HEK293 (cell line): ENCODE results near the gene RPL6.

Source experiments
- CTCF ChIA-PET: fragments of 350-600 bp; formaldehyde crosslinking; extraction: SDS; loops from one replicate; lab custom pipeline; 2021; ENCODE audit warnings: antibody characterized with exemption; lab: Yijun Ruan, JAX
- POLR2A ChIA-PET: fragments of 300-600 bp; formaldehyde crosslinking; extraction: SDS; loops from one replicate; lab custom pipeline; 2020; ENCODE audit warnings: antibody characterized with exemption, inconsistent platforms; lab: Yijun Ruan, JAX
- H3K27ac ChIP-seq: fragments of 200-500 bp; sonication (Bioruptor generic); 2 replicates; pipeline ENCODE4 v1.5.1; 2014; ENCODE audit warnings: low read depth, low read length, control low read depth, inconsistent platforms; ENCODE audit errors: extremely low read depth
- H3K36me3 ChIP-seq, 2 experiments: fragments of 200-500 bp in 1 of 2; sonication (Bioruptor generic) in 1 of 2; 1 replicate in 1 of 2; 2 replicates in 1 of 2; pipeline ENCODE4 v1.5.1; 2014 to 2017; ENCODE audit warnings: inconsistent platforms in 2 of 2, low read length in 2 of 2; ENCODE audit not compliant: control insufficient read depth in 2 of 2, insufficient read depth in 1 of 2
- H3K4me1 ChIP-seq: fragments of 200-500 bp; sonication (Bioruptor generic); 2 replicates; pipeline ENCODE4 v1.5.1; 2014; ENCODE audit warnings: mild to moderate bottlenecking, low read length, inconsistent platforms; ENCODE audit not compliant: control insufficient read depth, insufficient read depth
- H3K4me3 ChIP-seq: 2 replicates; pipeline ENCODE4 v1.5.1; 2011; ENCODE audit warnings: low read depth, mild to moderate bottlenecking, control low read depth, low read length, moderate library complexity
- H3K9me3 ChIP-seq: fragments of 200-500 bp; sonication (Bioruptor generic); 2 replicates; pipeline ENCODE4 v1.5.1; 2014; ENCODE audit warnings: low read depth, low read length, inconsistent platforms; ENCODE audit not compliant: control insufficient read depth, insufficient read depth
- GLI2 ChIP-seq: fragments of 450-650 bp; formaldehyde crosslinking; IDR thresholded peaks from 2 replicates; pipeline ENCODE4; 2017; ENCODE audit warnings: missing biosample characterization, missing genetic modification characterization, low read depth, borderline replicate concordance
- GLIS2 ChIP-seq: fragments of 450-650 bp; formaldehyde crosslinking; IDR thresholded peaks from 2 replicates; pipeline ENCODE4 v1.5.1; 2016; ENCODE audit warnings: missing biosample characterization, missing genetic modification characterization
- KLF10 ChIP-seq: fragments of 450-650 bp; IDR thresholded peaks from 2 replicates; pipeline ENCODE4 v1.5.1; 2018; ENCODE audit warnings: missing biosample characterization, mild to moderate bottlenecking, missing genetic modification characterization
- MYNN ChIP-seq: fragments of 450-650 bp; formaldehyde crosslinking; IDR thresholded peaks from 2 replicates; pipeline ENCODE4 v1.5.1; 2016; ENCODE audit warnings: missing biosample characterization, missing genetic modification characterization, borderline replicate concordance
- PRDM6 ChIP-seq: fragments of 450-650 bp; formaldehyde crosslinking; IDR thresholded peaks from 2 replicates; pipeline ENCODE4 v1.5.1; 2017; ENCODE audit warnings: missing biosample characterization, missing genetic modification characterization
- RBAK ChIP-seq: fragments of 450-650 bp; formaldehyde crosslinking; IDR thresholded peaks from 2 replicates; pipeline ENCODE4 v1.5.1; 2016; ENCODE audit warnings: missing biosample characterization, missing genetic modification characterization
- TRIM28 ChIP-seq: IDR thresholded peaks from 2 replicates; pipeline ENCODE4 v1.6.1; 2011; ENCODE audit warnings: low read length, control low read depth, borderline replicate concordance
- ZBTB26 ChIP-seq: fragments of 450-650 bp; formaldehyde crosslinking; optimal IDR thresholded peaks from 2 replicates; pipeline ENCODE3; 2016; ENCODE audit warnings: missing biosample characterization, mild to moderate bottlenecking, missing genetic modification characterization
- ZNF114 ChIP-seq: fragments of 450-650 bp; formaldehyde crosslinking; IDR thresholded peaks from 2 replicates; pipeline ENCODE4 v1.5.0; 2017; ENCODE audit warnings: missing biosample characterization, missing genetic modification characterization
- ZNF121 ChIP-seq: fragments of 450-650 bp; formaldehyde crosslinking; IDR thresholded peaks from 2 replicates; pipeline ENCODE4 v1.5.1; 2016; ENCODE audit warnings: missing biosample characterization, missing genetic modification characterization
- ZNF140 ChIP-seq: fragments of 450-650 bp; formaldehyde crosslinking; IDR thresholded peaks from 2 replicates; pipeline ENCODE4 v1.5.1; 2016; ENCODE audit warnings: missing biosample characterization, missing genetic modification characterization
- ZNF221 ChIP-seq: fragments of 450-650 bp; formaldehyde crosslinking; IDR thresholded peaks from 2 replicates; pipeline ENCODE4 v1.5.1; 2017; ENCODE audit warnings: missing biosample characterization, missing genetic modification characterization, borderline replicate concordance
- ZNF24 ChIP-seq: fragments of 450-650 bp; formaldehyde crosslinking; IDR thresholded peaks from 2 replicates; pipeline ENCODE4 v1.5.1; 2016; ENCODE audit warnings: missing biosample characterization, missing genetic modification characterization
- ZNF280D ChIP-seq: fragments of 450-650 bp; formaldehyde crosslinking; IDR thresholded peaks from 2 replicates; pipeline ENCODE4 v1.5.1; 2016; ENCODE audit warnings: missing biosample characterization, missing genetic modification characterization
- ZNF311 ChIP-seq: fragments of 450-650 bp; formaldehyde crosslinking; IDR thresholded peaks from 2 replicates; pipeline ENCODE4 v1.5.1; 2017; ENCODE audit warnings: missing biosample characterization, missing genetic modification characterization, borderline replicate concordance
- ZNF335 ChIP-seq: fragments of 450-650 bp; formaldehyde crosslinking; conservative IDR thresholded peaks from 2 replicates; pipeline ENCODE4 v1.5.1; 2016; ENCODE audit warnings: missing biosample characterization, missing genetic modification characterization
- ZNF37A ChIP-seq: fragments of 450-650 bp; IDR thresholded peaks from 2 replicates; pipeline ENCODE4 v1.5.1; 2018; ENCODE audit warnings: missing biosample characterization, missing genetic modification characterization
- ZNF555 ChIP-seq: fragments of 450-650 bp; formaldehyde crosslinking; conservative IDR thresholded peaks from 2 replicates; pipeline ENCODE4 v1.5.1; 2017; ENCODE audit warnings: missing biosample characterization, mild to moderate bottlenecking, missing genetic modification characterization, inconsistent platforms
- ZNF660 ChIP-seq: fragments of 450-650 bp; IDR thresholded peaks from 2 replicates; pipeline ENCODE4 v1.5.1; 2018; ENCODE audit warnings: missing biosample characterization, mild to moderate bottlenecking, missing genetic modification characterization
- ZNF791 ChIP-seq: fragments of 450-650 bp; formaldehyde crosslinking; IDR thresholded peaks from 2 replicates; pipeline ENCODE4 v1.5.1; 2016; ENCODE audit warnings: missing biosample characterization, missing genetic modification characterization
- ZNF843 ChIP-seq: fragments of 450-650 bp; formaldehyde crosslinking; IDR thresholded peaks from 2 replicates; pipeline ENCODE4 v1.5.1; 2016; ENCODE audit warnings: missing biosample characterization, missing genetic modification characterization
- TF ChIP-seq, protein P1 (sequence below): fragments of 450-650 bp; formaldehyde crosslinking; IDR thresholded peaks from 2 replicates; pipeline ENCODE4 v1.5.1; 2016; ENCODE audit warnings: missing biosample characterization, missing genetic modification characterization
- TF ChIP-seq, protein P2 (sequence below): fragments of 450-650 bp; formaldehyde crosslinking; IDR thresholded peaks from 2 replicates; pipeline ENCODE4 v1.5.1; 2016; ENCODE audit warnings: missing biosample characterization, missing genetic modification characterization
- TF ChIP-seq, protein P3 (sequence below): fragments of 450-650 bp; formaldehyde crosslinking; IDR thresholded peaks from 2 replicates; pipeline ENCODE4 v1.5.1; 2016; ENCODE audit warnings: missing biosample characterization, missing genetic modification characterization

RPL6 gene

GRCh38 chr12:112361271-112361670, 48.1 kb downstream of the RPL6 start:
- Histone ChIP-seq H3K4me3 (no peak overlapping the region), H3K9me3 (no peaks in the 10 kb centered on the region), H3K4me1 (peaks cover 7% of the 10 kb centered on the region), H3K36me3 (no peaks in the 10 kb centered on the region; a peak in 1 of 3 replicates), H3K27ac (no peak overlapping the region)
- POLR2A ChIA-PET: no interaction called here
- TF ChIP-seq, protein P1, sequence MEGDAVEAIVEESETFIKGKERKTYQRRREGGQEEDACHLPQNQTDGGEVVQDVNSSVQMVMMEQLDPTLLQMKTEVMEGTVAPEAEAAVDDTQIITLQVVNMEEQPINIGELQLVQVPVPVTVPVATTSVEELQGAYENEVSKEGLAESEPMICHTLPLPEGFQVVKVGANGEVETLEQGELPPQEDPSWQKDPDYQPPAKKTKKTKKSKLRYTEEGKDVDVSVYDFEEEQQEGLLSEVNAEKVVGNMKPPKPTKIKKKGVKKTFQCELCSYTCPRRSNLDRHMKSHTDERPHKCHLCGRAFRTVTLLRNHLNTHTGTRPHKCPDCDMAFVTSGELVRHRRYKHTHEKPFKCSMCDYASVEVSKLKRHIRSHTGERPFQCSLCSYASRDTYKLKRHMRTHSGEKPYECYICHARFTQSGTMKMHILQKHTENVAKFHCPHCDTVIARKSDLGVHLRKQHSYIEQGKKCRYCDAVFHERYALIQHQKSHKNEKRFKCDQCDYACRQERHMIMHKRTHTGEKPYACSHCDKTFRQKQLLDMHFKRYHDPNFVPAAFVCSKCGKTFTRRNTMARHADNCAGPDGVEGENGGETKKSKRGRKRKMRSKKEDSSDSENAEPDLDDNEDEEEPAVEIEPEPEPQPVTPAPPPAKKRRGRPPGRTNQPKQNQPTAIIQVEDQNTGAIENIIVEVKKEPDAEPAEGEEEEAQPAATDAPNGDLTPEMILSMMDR (tag by site-specific recombination): no peak
- TF ChIP-seq, protein P2, sequence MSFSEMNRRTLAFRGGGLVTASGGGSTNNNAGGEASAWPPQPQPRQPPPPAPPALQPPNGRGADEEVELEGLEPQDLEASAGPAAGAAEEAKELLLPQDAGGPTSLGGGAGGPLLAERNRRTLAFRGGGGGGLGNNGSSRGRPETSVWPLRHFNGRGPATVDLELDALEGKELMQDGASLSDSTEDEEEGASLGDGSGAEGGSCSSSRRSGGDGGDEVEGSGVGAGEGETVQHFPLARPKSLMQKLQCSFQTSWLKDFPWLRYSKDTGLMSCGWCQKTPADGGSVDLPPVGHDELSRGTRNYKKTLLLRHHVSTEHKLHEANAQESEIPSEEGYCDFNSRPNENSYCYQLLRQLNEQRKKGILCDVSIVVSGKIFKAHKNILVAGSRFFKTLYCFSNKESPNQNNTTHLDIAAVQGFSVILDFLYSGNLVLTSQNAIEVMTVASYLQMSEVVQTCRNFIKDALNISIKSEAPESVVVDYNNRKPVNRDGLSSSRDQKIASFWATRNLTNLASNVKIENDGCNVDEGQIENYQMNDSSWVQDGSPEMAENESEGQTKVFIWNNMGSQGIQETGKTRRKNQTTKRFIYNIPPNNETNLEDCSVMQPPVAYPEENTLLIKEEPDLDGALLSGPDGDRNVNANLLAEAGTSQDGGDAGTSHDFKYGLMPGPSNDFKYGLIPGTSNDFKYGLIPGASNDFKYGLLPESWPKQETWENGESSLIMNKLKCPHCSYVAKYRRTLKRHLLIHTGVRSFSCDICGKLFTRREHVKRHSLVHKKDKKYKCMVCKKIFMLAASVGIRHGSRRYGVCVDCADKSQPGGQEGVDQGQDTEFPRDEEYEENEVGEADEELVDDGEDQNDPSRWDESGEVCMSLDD (tag by site-specific recombination): no peak
- no peak for TF ChIP-seq RBAK (tag by site-specific recombination)
- no peak for TF ChIP-seq ZBTB26 (tag by site-specific recombination)
- peak; percentile 86 for TF ChIP-seq ZNF121 (tag by site-specific recombination)
- TF ChIP-seq TRIM28: no peak
- no peak for TF ChIP-seq ZNF335 (tag by site-specific recombination)
- CTCF ChIA-PET: no interaction called here

GRCh38 chr12:112359290-112359689, 50.1 kb downstream of the RPL6 start:
- TF ChIP-seq ZNF114: no peak
- no peak for TF ChIP-seq ZNF140
- no peak for TF ChIP-seq ZNF843 (tag by site-specific recombination)
- no peak for TF ChIP-seq ZNF221 (tag by site-specific recombination)
- no peak for TF ChIP-seq ZNF280D
- no peak for TF ChIP-seq KLF10 (tag by site-specific recombination)
- no peak for TF ChIP-seq MYNN (tag by site-specific recombination)
- TF ChIP-seq ZNF555: no peak
- TF ChIP-seq ZNF311: no peak
- no peak for TF ChIP-seq ZNF37A
- TF ChIP-seq ZNF791: no peak
- no peak for TF ChIP-seq ZNF660 (tag by site-specific recombination)
- no peak for TF ChIP-seq PRDM6
- TF ChIP-seq ZNF24 (tag by site-specific recombination): no peak
- TF ChIP-seq, protein P3, sequence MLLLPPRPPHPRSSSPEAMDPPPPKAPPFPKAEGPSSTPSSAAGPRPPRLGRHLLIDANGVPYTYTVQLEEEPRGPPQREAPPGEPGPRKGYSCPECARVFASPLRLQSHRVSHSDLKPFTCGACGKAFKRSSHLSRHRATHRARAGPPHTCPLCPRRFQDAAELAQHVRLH (tag by site-specific recombination): no peak
- TF ChIP-seq GLI2: no peak
- TF ChIP-seq GLIS2 (tag by site-specific recombination): no peak
- TF ChIP-seq, all 188 proteins: peak for 0
- Histone ChIP-seq H3K36me3 (no peaks in the 10 kb centered on the region; a peak in 1 of 3 replicates), H3K4me1 (peaks cover under 1% of the 10 kb centered on the region), H3K9me3 (no peaks in the 10 kb centered on the region), H3K4me3 (no peak overlapping the region), H3K27ac (no peak overlapping the region)
- CTCF ChIA-PET: interaction anchor here (0.6 kb wide), 1 partner anchor 12 kb away, joined by 3 read pairs; no protein-coding TSS in a partner anchor
- POLR2A ChIA-PET: no interaction called here
